NCI-H2107 (cell line): ENCODE data around the gene SPAG9.

Experiments
- DNase-seq: peaks from one replicate; lab custom pipeline; 2025; lab: John Stamatoyannopoulos, UW

Gene SPAG9, protein sequence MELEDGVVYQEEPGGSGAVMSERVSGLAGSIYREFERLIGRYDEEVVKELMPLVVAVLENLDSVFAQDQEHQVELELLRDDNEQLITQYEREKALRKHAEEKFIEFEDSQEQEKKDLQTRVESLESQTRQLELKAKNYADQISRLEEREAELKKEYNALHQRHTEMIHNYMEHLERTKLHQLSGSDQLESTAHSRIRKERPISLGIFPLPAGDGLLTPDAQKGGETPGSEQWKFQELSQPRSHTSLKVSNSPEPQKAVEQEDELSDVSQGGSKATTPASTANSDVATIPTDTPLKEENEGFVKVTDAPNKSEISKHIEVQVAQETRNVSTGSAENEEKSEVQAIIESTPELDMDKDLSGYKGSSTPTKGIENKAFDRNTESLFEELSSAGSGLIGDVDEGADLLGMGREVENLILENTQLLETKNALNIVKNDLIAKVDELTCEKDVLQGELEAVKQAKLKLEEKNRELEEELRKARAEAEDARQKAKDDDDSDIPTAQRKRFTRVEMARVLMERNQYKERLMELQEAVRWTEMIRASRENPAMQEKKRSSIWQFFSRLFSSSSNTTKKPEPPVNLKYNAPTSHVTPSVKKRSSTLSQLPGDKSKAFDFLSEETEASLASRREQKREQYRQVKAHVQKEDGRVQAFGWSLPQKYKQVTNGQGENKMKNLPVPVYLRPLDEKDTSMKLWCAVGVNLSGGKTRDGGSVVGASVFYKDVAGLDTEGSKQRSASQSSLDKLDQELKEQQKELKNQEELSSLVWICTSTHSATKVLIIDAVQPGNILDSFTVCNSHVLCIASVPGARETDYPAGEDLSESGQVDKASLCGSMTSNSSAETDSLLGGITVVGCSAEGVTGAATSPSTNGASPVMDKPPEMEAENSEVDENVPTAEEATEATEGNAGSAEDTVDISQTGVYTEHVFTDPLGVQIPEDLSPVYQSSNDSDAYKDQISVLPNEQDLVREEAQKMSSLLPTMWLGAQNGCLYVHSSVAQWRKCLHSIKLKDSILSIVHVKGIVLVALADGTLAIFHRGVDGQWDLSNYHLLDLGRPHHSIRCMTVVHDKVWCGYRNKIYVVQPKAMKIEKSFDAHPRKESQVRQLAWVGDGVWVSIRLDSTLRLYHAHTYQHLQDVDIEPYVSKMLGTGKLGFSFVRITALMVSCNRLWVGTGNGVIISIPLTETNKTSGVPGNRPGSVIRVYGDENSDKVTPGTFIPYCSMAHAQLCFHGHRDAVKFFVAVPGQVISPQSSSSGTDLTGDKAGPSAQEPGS (N-terminal part only)

DNA sequence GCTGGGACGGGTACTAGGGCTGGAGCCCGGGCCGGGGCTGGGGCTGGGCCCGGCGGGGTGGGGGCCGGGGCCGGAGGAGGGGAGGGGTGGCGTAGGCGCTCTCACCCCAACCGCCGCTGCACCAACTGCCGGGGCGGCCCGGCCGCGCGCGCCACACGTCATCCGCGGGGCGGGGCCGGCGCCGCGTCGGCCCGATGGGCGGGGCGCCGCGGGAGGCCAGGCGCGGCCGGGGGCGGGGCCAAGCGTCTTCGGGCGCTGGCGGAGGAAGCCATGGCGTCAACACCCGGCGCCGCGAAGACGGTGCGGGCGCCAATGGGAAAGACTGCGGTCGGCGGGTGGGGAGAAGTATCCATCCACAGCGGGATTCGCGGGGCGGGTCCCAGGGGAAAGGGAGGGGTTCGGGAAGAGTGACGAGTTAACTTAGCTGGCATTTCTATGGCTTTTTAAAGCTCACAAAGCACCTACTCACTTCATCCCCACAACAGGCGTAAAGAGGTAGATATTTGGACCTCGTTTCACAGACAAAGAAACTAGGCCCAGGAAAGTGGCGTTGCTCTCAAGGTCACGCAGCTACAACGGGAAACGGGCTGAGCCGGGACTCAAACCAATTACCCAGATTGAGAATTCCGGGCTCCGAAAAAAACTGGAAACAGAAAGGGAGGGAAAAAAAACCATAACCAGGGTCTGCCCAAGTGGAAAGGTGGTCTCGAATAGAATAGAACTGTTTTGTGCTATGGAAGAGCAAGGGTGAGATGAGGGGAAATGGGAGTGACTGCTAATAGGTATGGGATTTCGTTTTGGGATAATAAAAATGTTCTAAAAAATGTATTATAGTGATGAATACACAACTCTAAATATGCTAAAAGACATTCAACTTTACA is at the start of gene SPAG9:
Gene SPAG9, minus strand, starts transcription at position 130 of the 881 bp plus-strand sequence. CDS start 212 bp downstream, outside the sequence.
- DNase-seq = peak; percentile 74

- no peak for DNase-seq
These were observed 48.7 kb upstream of the SPAG9 start for GRCh38 chr17:51169340-51169739.

DNA sequence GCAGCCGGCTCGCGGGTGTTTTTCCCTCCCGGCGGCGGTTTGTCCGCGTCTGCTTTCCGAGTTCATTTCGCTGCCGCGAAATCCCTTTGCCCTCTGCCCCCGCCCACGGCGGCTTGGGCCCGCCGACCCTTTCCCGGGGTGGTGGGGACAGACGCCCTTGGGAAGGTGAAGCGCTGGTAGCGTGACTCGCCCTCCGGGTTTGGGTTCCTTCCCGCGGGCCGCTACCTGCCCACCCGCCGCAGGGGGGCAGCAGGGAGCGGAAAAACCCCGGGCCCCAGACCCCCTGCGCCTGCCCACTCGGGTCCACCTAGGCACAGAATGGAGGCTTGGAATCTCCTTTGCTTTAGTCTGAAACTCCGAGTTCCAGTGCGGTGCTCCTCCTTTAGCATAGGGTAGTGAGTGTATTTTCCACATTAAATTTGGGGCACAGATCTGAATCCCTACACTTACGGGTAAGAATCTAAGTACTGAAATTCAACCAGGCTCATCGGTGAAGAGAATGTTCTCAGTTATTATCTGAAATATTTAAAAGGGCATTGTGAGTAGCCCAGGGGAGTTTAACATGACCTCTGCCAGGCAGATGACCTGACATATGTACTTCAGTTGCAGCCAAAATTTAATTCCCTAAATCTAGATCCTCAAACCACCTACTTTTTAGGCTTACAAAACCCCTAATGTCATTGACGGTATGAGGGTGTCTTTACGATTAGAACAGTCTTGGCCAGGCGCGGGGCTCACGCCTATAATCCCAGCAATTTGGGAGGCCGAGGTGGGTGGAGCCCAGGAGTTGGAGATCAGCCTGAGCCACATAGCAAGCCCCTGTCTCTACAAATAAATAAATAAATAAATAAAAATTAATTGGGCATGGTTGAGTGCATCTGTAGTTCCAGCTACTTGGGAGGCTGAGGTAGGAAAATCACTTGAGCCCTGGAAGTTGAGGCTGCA is 46.6 kb upstream of the SPAG9 start:
- no peak for DNase-seq

- DNase-seq = no peak
These were observed 45.7 kb upstream of the SPAG9 start, which contains the start of gene NME2 for GRCh38 chr17:51166198-51166986. Gene NME2 (plus strand): TSS chr17:51166411. CDS start chr17:51166831, 420 bp downstream.

DNA sequence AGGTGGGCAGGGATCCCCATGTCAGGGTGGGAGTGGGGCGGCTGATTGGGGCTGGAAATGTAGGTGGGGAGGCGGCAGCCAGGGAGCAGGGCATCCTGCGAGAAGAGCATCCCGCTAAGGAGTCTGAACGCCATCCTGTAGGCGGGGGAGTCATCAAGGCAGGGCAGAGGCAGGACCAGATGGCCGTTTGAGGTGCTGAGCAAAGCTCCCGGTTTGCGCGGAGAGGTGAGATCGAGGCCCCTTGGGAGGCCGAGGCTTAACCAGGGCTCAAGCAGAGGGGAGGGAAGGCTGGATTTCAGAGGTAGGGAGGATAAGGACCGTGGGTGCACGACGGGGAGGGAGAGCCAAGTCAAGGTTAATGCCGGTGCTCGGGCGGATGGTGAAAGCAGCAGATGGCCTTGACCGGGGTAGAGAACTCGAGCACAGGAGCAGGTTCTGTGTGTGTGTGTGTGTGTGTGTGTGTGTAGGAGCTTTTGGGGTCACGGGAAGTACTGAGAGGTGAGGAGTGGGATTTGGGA is 45.1 kb upstream of the SPAG9 start:
- no peak for DNase-seq

GRCh38 chr17:51164911-51165679 is 44.4 kb upstream of the SPAG9 start:
- DNase-seq = no peak

DNA sequence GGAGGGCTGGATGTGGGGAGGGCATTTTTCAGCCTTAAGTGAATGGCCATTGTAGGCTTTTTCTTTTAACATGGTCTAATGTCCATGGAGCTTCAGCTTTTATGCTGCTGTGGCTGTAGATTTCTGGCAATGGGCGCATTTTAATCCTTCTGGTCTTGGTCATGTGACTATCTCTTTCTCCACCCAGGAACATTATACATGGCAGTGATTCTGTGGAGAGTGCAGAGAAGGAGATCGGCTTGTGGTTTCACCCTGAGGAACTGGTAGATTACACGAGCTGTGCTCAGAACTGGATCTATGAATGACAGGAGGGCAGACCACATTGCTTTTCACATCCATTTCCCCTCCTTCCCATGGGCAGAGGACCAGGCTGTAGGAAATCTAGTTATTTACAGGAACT is 40.9 kb upstream of the SPAG9 start:
- no peak for DNase-seq

DNA sequence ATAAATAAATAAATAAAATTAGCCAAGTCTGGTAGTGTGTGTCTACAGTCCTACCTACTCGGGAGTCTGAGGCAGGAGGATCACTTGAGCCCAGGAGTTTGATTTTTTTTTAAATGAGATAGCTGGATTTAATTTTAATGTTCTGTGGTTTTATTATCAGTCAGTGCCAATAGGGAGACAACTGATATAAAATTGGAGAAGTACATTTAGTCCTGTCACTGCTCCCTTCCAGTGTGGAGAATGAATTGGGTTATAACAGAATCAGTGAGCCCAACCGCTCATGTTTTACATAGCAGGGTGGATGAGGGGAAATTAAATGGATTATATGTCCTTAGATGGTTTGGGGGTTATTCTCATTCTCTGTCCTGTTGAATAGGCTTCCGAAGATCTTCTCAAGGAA is 38.9 kb upstream of the SPAG9 start:
- DNase-seq = no peak

- no peak for DNase-seq
These were observed 34.7 kb upstream of the SPAG9 start for GRCh38 chr17:51155416-51155815.

DNA sequence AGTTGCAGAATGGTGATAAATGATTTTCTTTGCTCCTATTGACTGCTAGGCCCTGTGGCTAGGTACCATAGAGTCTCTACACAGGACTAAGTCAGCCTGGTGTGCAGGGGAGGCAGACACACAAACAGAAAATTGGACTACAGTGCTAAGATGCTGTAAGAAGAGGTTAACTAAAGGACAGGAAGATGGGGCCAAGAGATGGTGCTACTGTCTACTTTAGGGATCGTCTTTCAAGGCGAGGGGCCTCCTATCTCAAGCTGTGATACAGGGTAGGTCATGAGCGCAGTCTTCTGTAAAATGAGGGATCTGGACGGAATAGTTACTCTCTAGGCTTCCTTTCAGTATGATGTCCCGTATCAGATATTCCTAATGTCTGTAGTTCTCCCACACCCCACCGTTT is 33.5 kb upstream of the SPAG9 start:
- DNase-seq = no peak

GRCh38 chr17:51153210-51154072 is 32.8 kb upstream of the SPAG9 start, which contains the start of gene NME1:
Gene NME1 (plus strand): TSS chr17:51153559. CDS start chr17:51155655, 2,096 bp downstream.
- DNase-seq = peak; percentile 92

DNA sequence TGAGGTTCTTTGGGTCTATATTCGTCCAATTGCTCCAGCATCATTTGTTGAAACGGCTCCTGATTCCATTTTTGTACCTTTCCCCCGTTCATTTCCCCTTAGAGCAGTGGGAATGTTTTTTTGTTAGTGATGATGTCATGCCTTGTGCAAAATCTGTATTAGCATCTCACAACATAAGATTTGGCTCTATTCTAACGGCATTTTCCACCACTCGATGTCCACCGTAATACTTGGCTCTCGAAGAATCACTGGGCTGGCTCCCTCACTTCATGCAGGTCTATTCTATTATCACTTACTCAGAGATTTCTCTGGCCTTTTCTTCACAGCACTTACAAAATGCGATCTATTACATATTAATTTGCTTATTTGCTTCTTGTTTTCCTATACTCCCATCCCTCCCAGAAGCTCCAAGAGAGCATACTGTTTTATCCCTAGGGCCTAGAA is 32.1 kb upstream of the SPAG9 start:
- DNase-seq = no peak

DNA sequence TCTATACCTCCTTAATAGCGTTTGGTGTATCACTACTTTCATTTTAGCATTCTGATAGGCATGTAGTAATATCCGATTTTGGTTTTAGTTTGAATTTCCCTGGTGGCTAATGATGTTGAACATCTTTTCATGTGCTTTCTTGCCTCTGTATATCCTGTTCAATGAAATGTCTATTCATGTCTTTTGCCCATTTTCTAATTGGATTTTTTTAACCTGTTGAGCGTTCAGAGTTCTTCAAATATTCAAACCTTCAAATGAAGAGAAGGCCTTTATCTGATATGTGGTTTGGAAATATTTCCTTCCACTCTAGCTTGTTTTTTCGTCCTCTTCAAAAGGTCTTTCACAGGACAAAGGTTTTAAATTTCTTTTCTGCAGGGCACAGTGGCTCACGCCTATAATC is 30.3 kb upstream of the SPAG9 start:
- no peak for DNase-seq

DNA sequence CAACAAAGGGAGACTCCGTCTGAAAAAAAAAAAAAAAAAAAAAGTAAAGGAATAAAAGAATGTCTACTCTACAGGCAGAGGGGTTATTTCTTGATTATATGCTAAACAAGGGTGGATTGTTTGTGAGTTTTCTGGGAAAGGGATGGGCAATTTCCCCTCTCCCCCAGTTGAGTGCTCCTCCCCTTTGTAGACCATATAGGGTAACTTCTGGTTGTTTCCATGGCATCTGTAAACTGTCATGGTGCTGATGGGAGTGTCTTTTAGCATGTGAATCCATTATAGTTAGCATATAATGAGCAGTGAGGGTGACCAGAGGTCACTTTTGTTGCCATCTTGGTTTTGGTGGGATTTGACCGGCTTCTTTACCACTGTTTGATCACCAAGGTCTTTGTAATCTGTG is 28.5 kb upstream of the SPAG9 start:
- DNase-seq = no peak

DNA sequence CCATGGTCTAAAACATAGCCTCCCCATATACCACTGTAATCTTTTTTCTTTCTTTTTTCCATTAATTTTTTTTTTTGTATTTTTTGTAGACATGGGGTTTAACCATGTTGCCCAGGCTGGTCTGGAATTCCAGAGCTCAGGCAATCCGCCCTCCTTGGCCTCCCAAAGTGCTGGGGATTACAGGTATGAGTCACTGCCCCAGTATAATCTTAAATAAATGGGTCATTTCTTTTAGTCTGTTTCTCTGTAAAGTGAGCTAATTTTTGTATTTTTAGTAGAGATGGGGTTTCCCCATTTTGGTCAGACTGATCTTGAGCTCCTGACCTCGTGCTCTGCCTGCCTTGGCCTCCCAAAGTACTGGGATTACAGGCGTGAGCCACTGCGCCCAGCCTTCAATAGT is 27.0 kb upstream of the SPAG9 start:
- no peak for DNase-seq

DNA sequence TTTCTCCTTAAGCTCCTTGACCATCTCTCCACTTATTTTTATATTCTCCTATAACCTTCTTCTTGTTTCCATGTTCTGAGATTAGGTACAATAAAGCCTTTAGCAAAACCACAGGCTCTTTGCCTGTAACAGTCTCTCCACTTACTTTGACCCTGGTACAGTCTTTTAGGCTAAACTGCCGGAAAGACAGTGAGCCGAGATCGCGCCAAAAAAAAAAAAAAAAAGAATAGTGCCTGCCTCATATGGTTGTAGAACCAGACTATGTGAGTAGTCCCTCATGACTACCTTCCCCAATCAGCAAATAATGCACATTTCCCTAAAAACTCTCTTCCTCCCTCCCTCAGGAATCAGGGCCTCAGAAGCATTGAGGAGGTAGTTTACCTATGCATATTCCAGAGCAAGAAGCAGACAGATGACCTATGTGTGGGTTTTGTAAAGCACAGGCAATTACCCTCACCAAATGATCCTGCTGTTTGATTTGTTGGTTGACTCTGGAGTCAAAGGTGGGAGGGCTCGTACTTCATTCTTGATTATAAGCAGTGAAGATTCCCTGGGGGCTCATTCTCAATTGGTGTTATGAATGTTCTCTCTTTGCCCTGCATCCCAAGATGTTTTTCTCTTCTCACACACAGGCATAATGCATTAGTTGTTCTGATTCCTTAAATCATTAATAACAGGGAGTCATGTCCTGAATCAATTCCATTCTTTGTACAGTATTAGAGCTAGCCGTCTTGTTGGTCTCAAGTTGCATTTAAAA is 23.8 kb upstream of the SPAG9 start:
- DNase-seq = no peak
